AG04449 (cell line): ENCODE measurements around the gene NCCRP1.

Source experiments
- CTCF ChIA-PET: fragments of 350-600 bp; formaldehyde crosslinking; extraction: SDS; loops from one replicate; lab custom pipeline; 2021; ENCODE audit warnings: antibody characterized with exemption; lab: Yijun Ruan, JAX
- POLR2A ChIA-PET: fragments of 400-600, 350-600 bp; formaldehyde crosslinking; extraction: SDS; loops from one replicate; lab custom pipeline; 2020; ENCODE audit warnings: antibody characterized with exemption, inconsistent platforms; lab: Yijun Ruan, JAX
- DNase-seq: peaks from one replicate; pipeline ENCODE4 v3.0.0-alpha.2; 2010; ENCODE audit warnings: low read depth, low spot score
- H3K4me3 ChIP-seq: 2 replicates; pipeline ENCODE4 v1.5.1; 2011; ENCODE audit warnings: low read depth, mild to moderate bottlenecking, control low read depth, low read length
- TF ChIP-seq, protein P1 (sequence below): IDR thresholded peaks from one replicate; pipeline ENCODE4 v1.5.1; 2011; ENCODE audit warnings: mild to moderate bottlenecking, moderate library complexity, low read length, control low read depth, inconsistent platforms; ENCODE audit not compliant: insufficient read depth; ENCODE audit errors: missing control alignments

The NCCRP1 gene

DNA sequence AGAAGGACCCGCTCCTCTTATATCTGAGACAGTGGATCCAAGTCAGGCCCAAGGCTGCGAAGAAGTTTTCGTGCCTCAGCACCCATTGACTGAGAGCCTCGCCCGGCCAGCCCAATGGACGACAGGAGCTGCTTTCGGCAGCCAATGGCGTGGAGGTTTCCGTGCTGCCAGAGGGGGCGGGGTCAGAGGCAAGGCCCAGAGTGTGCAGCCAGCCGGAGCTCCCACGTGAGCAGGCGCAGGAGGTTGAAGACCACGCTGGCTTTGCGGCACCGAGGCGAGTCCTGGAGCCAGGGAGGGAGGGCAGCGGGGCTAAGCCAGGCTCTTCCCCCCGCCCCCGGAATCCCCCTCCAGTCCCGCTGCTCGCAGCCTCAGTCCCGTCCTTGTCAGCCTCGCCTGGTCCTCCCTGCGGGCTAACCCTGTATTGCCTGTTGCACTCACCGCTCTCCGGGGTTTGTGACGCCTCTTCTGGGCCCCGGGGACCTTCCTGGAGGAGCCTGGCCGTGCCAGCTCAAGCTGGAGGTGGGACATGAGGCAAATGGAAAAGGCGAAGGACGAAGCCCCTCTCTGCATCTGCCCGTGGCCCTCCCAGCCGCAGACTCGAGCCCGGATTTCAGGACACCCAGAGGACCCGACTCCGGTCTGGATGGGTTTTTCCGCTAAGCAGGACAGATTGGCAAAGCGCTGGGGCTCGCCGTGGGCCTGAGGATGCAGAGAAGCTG is 50.3 kb downstream of the NCCRP1 start:
- ChIA-PET POLR2A (no interaction called here), CTCF (no interaction called here)
- TF ChIP-seq, protein P1, sequence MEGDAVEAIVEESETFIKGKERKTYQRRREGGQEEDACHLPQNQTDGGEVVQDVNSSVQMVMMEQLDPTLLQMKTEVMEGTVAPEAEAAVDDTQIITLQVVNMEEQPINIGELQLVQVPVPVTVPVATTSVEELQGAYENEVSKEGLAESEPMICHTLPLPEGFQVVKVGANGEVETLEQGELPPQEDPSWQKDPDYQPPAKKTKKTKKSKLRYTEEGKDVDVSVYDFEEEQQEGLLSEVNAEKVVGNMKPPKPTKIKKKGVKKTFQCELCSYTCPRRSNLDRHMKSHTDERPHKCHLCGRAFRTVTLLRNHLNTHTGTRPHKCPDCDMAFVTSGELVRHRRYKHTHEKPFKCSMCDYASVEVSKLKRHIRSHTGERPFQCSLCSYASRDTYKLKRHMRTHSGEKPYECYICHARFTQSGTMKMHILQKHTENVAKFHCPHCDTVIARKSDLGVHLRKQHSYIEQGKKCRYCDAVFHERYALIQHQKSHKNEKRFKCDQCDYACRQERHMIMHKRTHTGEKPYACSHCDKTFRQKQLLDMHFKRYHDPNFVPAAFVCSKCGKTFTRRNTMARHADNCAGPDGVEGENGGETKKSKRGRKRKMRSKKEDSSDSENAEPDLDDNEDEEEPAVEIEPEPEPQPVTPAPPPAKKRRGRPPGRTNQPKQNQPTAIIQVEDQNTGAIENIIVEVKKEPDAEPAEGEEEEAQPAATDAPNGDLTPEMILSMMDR: no peak

DNA sequence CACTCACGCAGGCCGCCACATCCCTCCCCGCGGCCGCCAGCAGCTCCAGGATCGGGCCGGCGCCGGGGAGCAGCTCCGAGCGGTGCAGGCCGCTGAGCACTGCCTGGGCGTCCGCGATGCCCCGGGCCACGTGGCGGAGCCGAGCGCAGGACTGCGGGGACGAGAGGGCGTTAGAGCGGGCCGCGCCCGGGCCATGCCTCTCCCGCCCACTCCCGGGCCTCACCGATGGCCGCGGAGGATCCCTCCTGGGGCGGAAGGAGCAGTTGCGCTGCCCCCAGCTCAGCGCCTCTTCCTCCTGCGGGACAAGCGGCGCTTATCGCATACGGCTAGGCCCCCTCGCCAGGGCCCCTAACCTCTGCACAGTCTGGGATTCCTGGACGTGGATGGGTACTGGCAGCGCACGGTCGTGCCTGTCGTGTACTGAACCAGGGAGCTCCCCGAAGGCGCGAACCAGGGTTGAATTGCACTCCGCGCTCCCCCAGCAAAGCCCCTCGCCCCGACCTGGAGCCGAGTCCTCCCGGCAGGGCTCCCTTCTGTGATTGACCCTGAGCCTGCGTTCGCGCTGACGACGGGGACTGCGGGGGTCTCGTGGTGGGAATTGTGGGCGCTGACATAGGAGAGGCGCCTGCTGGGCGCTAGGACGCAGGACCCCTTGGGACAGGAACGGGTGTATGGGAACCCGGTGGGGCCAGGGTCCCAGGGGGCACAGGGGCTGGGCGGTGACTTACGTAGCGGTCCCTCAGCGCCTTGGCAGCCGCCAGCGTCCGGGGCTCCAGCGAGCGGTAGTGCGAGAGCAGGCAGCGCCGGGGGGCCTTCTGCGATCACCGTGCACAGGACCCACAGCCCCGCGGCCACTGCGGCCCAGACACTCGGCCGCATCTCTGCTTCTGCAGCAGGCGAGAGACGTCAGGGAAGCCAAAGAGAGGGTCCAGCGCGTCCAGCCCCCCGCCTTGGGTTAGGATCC is 51.2 kb downstream of the NCCRP1 start:
- H3K4me3 ChIP-seq: no peak overlapping the region
- ChIA-PET CTCF (no interaction called here), POLR2A (no interaction called here)
- TF ChIP-seq, protein P1: no peak
- no peak for DNase-seq

More for the DNA sequence above, 50.3 kb downstream of the NCCRP1 start:
- H3K4me3 ChIP-seq: no peak overlapping the region
- no peak for DNase-seq

DNA sequence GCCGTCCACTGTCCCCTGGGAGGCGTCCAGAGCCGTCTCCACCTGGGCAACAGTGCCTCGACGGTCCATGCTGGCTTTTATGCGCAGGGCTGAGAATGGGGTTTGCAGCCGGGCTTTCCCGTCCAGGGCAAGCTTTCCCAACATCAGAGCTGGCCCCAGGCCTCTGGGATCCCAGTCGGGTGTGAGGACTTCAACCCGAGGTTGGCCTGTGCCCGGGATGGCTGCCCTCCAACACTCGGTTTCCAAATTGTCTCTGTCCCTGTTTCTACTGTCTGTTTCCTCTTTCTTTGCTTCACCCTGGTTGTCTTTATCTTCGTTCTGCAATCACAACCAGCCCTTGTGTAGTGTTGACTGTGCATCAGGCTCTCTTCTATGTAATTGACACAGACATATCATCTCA is 52.0 kb downstream of the NCCRP1 start, which contains the start of gene IFNL4:
TSS of gene IFNL4 (minus strand) at position 51 of the 400 bp plus-strand sequence.
- CTCF ChIA-PET: no interaction called here
- DNase-seq: no peak
- TF ChIP-seq, protein P1: no peak
- POLR2A ChIA-PET: no interaction called here
- H3K4me3 ChIP-seq: no peak within 1 kb of the TSS

DNA sequence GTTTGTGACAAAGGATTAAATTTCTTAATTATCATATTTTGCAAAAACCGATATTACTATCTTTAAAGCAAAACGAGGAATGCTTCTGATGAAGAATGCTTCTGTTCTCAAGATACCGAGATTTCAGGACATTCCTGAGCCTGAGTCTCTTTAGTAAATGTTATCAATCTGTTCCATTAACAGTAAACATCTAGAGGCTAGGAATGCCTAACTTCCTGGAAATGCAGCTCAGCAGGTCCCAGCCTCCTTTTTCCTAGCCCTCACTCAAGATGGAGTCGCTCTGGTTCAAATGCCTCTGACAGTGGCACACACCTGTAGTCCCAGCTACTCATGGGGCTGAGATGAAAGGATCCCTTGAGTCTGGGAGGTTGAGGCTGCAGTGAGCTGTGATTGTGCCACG is 54.3 kb downstream of the NCCRP1 start:
- H3K4me3 ChIP-seq: no peak overlapping the region
- TF ChIP-seq, protein P1: no peak
- DNase-seq: no peak
- ChIA-PET CTCF (interaction anchor here (1.3 kb wide), 1 partner anchor 141 kb away, joined by 3 read pairs; no protein-coding TSS in a partner anchor), POLR2A (no interaction called here)
